Esophagus (tissue), 2 donors: ENCODE measurements around the gene NOTCH1. TPM values are rescaled to one million over a fixed set of nuclear protein-coding genes. Genes with fewer than 3 reads are reported as not detected.
"Not testable (repeated sequence)": the region's sequence is repeated elsewhere in the genome, so short reads cannot be mapped to it uniquely, and the experiment has no call there.

ENCODE experiments used
- H3K27ac ChIP-seq, 2 donors: one replicate each; pipeline ENCODE4 v1.5.1; 2013; ENCODE audit warnings: low read depth in 2 of 2, mild to moderate bottlenecking in 2 of 2, inconsistent platforms in 1 of 2, low read length in 1 of 2, moderate library complexity in 1 of 2
- H3K27me3 ChIP-seq, 2 donors: one replicate each; pipeline ENCODE4 v1.6.1; 2013; ENCODE audit warnings: low read length in 2 of 2, control low read depth in 1 of 2, mild to moderate bottlenecking in 1 of 2; ENCODE audit not compliant: insufficient read depth in 2 of 2, control insufficient read depth in 1 of 2
- H3K36me3 ChIP-seq, 2 donors: one replicate each; pipeline ENCODE4 v1.6.1; 2013; ENCODE audit warnings: low read length in 1 of 2; ENCODE audit not compliant: control insufficient read depth in 2 of 2, insufficient read depth in 2 of 2
- H3K4me1 ChIP-seq, 2 donors: one replicate each; pipeline ENCODE4 v1.6.1; 2013; ENCODE audit warnings: low read length in 1 of 2; ENCODE audit not compliant: control insufficient read depth in 2 of 2, insufficient read depth in 2 of 2
- H3K4me3 ChIP-seq, 2 donors: one replicate each; pipeline ENCODE4 v1.5.1; 2013; ENCODE audit warnings: low read length in 2 of 2, mild to moderate bottlenecking in 2 of 2, low read depth in 1 of 2, moderate library complexity in 1 of 2
- H3K9me3 ChIP-seq, 2 donors: one replicate each; pipeline ENCODE4 v1.6.1; 2013; ENCODE audit warnings: mild to moderate bottlenecking in 2 of 2, low read depth in 1 of 2, low read length in 1 of 2, moderate library complexity in 1 of 2; ENCODE audit not compliant: control insufficient read depth in 2 of 2, insufficient read depth in 1 of 2
- WGBS, 2 donors: extraction: QIAGEN DNeasy Blood & Tissue Kit; methylation state at CpG; one replicate each; pipeline ENCODE4 v1.1.7; 2013; 5-methylcytosine and 5-hydroxymethylcytosine counted together
- polyA plus RNA-seq, 2 donors: library from polyadenylated mRNA; stranded (reverse); fragments of 200-250 nt; gene quantifications; one replicate each; pipeline ENCODE4 v1.2.3, GENCODE V29; 2013
- donor health status: healthy with polysubstance abuse.
- donor health status: Bipolar disorder and iron deficiency.

NOTCH1 gene
- polyA plus RNA-seq, 2 donors, result 9.6 to 19.8 TPM

- H3K4me3 ChIP-seq, result no peak overlapping the region
- 26 to 35% methylated on average over 31 to 33 of the region's 33 CpGs for WGBS, 2 donors
- no peaks in the 10 kb centered on the region for H3K27me3 ChIP-seq
- peaks cover 0 to 22% of the 10 kb centered on the region in 2 donors for H3K4me1 ChIP-seq
- peak overlapping the region in 1 of 2 donors; percentile 9 for H3K27ac ChIP-seq
- H3K9me3 ChIP-seq, result no peaks in the 10 kb centered on the region
- no peaks in the 10 kb centered on the region for H3K36me3 ChIP-seq
Measured at GRCh38 chr9:136587145-136587943, 41.5 kb upstream of the NOTCH1 start.

GRCh38 chr9:136586391-136586953 is 40.6 kb upstream of the NOTCH1 start:
- Histone ChIP-seq H3K9me3 (no peaks in the 10 kb centered on the region), H3K27me3 (no peaks in the 10 kb centered on the region), H3K4me1 (peaks cover 0 to 22% of the 10 kb centered on the region in 2 donors), H3K36me3 (no peaks in the 10 kb centered on the region), H3K27ac (no peak overlapping the region), H3K4me3 (no peak overlapping the region)
- 75 to 80% methylated on average over 21 of the region's 21 CpGs for WGBS, 2 donors

GRCh38 chr9:136585531-136586120 is 39.8 kb upstream of the NOTCH1 start:
- H3K27ac ChIP-seq, result no peak overlapping the region
- H3K36me3 ChIP-seq, result no peaks in the 10 kb centered on the region
- no peak overlapping the region for H3K4me3 ChIP-seq
- H3K9me3 ChIP-seq, result no peaks in the 10 kb centered on the region
- 84 to 90% methylated on average over 16 of the region's 16 CpGs for WGBS, 2 donors
- H3K27me3 ChIP-seq, result no peaks in the 10 kb centered on the region
- peaks cover 0 to 19% of the 10 kb centered on the region in 2 donors for H3K4me1 ChIP-seq

- Histone ChIP-seq H3K27me3 (no peaks in the 10 kb centered on the region), H3K4me1 (peaks cover 0 to 19% of the 10 kb centered on the region in 2 donors), H3K4me3 (no peak overlapping the region), H3K27ac (no peak overlapping the region), H3K9me3 (no peaks in the 10 kb centered on the region), H3K36me3 (no peaks in the 10 kb centered on the region)
- 35 to 43% methylated on average over 10 of the region's 10 CpGs for WGBS, 2 donors
Measured at GRCh38 chr9:136584934-136585333, 39.1 kb upstream of the NOTCH1 start.

GRCh38 chr9:136584401-136584932 is 38.6 kb upstream of the NOTCH1 start:
- H3K27me3 ChIP-seq, result no peaks in the 10 kb centered on the region
- 67 to 73% methylated on average over 23 of the region's 23 CpGs for WGBS, 2 donors
- no peaks in the 10 kb centered on the region for H3K9me3 ChIP-seq
- no peaks in the 10 kb centered on the region for H3K36me3 ChIP-seq
- H3K27ac ChIP-seq, result no peak overlapping the region
- peaks cover 0 to 19% of the 10 kb centered on the region in 2 donors for H3K4me1 ChIP-seq
- H3K4me3 ChIP-seq, result no peak overlapping the region

GRCh38 chr9:136582977-136583735 is 37.3 kb upstream of the NOTCH1 start:
- Histone ChIP-seq H3K9me3 (no peaks in the 10 kb centered on the region), H3K36me3 (no peaks in the 10 kb centered on the region), H3K4me1 (peaks cover 0 to 17% of the 10 kb centered on the region in 2 donors), H3K4me3 (no peak overlapping the region), H3K27me3 (no peaks in the 10 kb centered on the region), H3K27ac (no peak overlapping the region)
- WGBS, 2 donors, result 56 to 66% methylated on average over 8 to 11 of the region's 11 CpGs

GRCh38 chr9:136581614-136582447 is 36.0 kb upstream of the NOTCH1 start:
- H3K27ac ChIP-seq, result no peak overlapping the region
- WGBS, 2 donors, result 97% methylated on average over 12 of the region's 12 CpGs
- peaks cover 0 to 8% of the 10 kb centered on the region in 2 donors for H3K4me1 ChIP-seq
- H3K36me3 ChIP-seq, result no peaks in the 10 kb centered on the region
- no peaks in the 10 kb centered on the region for H3K9me3 ChIP-seq
- no peaks in the 10 kb centered on the region for H3K27me3 ChIP-seq
- H3K4me3 ChIP-seq, result no peak overlapping the region

GRCh38 chr9:136579650-136580219 is 33.9 kb upstream of the NOTCH1 start:
- WGBS, 2 donors, result 85 to 91% methylated on average over 7 to 8 of the region's 9 CpGs

More at GRCh38 chr9:136579650-136580219, 33.9 kb upstream of the NOTCH1 start:
- H3K27ac ChIP-seq, H3K27me3 ChIP-seq, H3K9me3 ChIP-seq, H3K36me3 ChIP-seq, H3K4me3 ChIP-seq: not testable (repeated sequence)
- peaks cover 0 to 12% of the 10 kb centered on the region in 2 donors for H3K4me1 ChIP-seq
